Measurements from ENCODE around the gene RNF144B. TPM values are rescaled to one million over a fixed set of nuclear protein-coding genes. Genes with fewer than 3 reads are reported as not detected.

Gene RNF144B
- 1 to 10 TPM; 4.0 to 5.4 TPM for total RNA-seq

GRCh38 chr6:18387061-18387721 is at the start of gene RNF144B:
Gene RNF144B (plus strand): TSS chr6:18387350. CDS start chr6:18399535, 12,185 bp downstream.
- peak within 1 kb of the TSS; percentile 50 to 87 (median 85) for H3K27ac ChIP-seq
- DNase-seq (peak; percentile 88 to 94 (median 91)), ATAC-seq (peak; percentile 93)
- no peaks in the 10 kb centered on the region for H3K9me3 ChIP-seq
- WGBS, 2 donors = 1 to 2% methylated on average over 21 to 40 of the region's 40 CpGs
- TF ChIP-seq POLR2A (IDR thresholded peaks at IDR 0.05) = peak; percentile 73 to 93 (median 93)
- TF ChIP-seq CTCF (IDR thresholded peaks at IDR 0.05) = peak in 3 of 7 experiments; percentile 1 to 9 (median 9)
- peak within 1 kb of the TSS; percentile 34 to 53 for H3K4me3 ChIP-seq
- peaks cover 58% of the 10 kb centered on the region for H3K4me1 ChIP-seq
- H3K36me3 ChIP-seq (replicated peaks in 1 of 2; ENCODE audit: insufficient read depth in 1 of 2, low read depth in 2 of 2) = no peaks in the 10 kb centered on the region
- no peaks in the 10 kb centered on the region for H3K27me3 ChIP-seq
- intact Hi-C loops (cut with DNase I) = no loop called here

GRCh38 chr6:18339599-18339998 is 47.6 kb upstream of the RNF144B start:
- TF ChIP-seq POLR2A (IDR thresholded peaks at IDR 0.05) (no peak), CTCF (IDR thresholded peaks at IDR 0.05) (no peak)
- ATAC-seq (no peak), DNase-seq (no peak)
- 71 to 85% methylated on average over 1 of the region's 1 CpG for WGBS, 2 donors
- Histone ChIP-seq H3K27ac (no peak overlapping the region), H3K36me3 (replicated peaks in 1 of 2; ENCODE audit: insufficient read depth in 1 of 2, low read depth in 2 of 2) (no peaks in the 10 kb centered on the region), H3K27me3 (no peaks in the 10 kb centered on the region), H3K9me3 (no peaks in the 10 kb centered on the region), H3K4me1 (no peaks in the 10 kb centered on the region), H3K4me3 (no peak overlapping the region)
- intact Hi-C loops (cut with DNase I) = no loop called here

GRCh38 chr6:18340781-18341551 is 46.2 kb upstream of the RNF144B start:
- no peaks in the 10 kb centered on the region for H3K27me3 ChIP-seq
- H3K4me1 ChIP-seq = no peaks in the 10 kb centered on the region
- H3K9me3 ChIP-seq = no peaks in the 10 kb centered on the region
- TF ChIP-seq POLR2A (IDR thresholded peaks at IDR 0.05) (no peak), CTCF (IDR thresholded peaks at IDR 0.05) (no peak)
- ATAC-seq (no peak), DNase-seq (no peak)
- no peaks in the 10 kb centered on the region for H3K36me3 ChIP-seq (replicated peaks in 1 of 2; ENCODE audit: insufficient read depth in 1 of 2, low read depth in 2 of 2)
- H3K27ac ChIP-seq = no peak overlapping the region
- intact Hi-C loops (cut with DNase I) = no loop called here
- WGBS, 2 donors = 83 to 94% methylated on average over 7 of the region's 7 CpGs
- no peak overlapping the region for H3K4me3 ChIP-seq

GRCh38 chr6:18342223-18342622 is 44.9 kb upstream of the RNF144B start:
- H3K4me1 ChIP-seq = no peaks in the 10 kb centered on the region
- no peaks in the 10 kb centered on the region for H3K9me3 ChIP-seq
- 91 to 97% methylated on average over 3 of the region's 3 CpGs for WGBS, 2 donors
- TF ChIP-seq CTCF (IDR thresholded peaks at IDR 0.05) = no peak
- TF ChIP-seq POLR2A (IDR thresholded peaks at IDR 0.05) = no peak
- no peaks in the 10 kb centered on the region for H3K27me3 ChIP-seq
- H3K36me3 ChIP-seq (replicated peaks in 1 of 2; ENCODE audit: insufficient read depth in 1 of 2, low read depth in 2 of 2) = no peaks in the 10 kb centered on the region
- DNase-seq (no peak), ATAC-seq (no peak)
- H3K4me3 ChIP-seq = no peak overlapping the region
- H3K27ac ChIP-seq = no peak overlapping the region
- intact Hi-C loops (cut with DNase I) = no loop called here
